HG03060 (cell line): ENCODE data around the gene C13orf46.
"Not testable (repeated sequence)": the region's sequence is repeated elsewhere in the genome, so short reads cannot be mapped to it uniquely, and the experiment has no call there.

Source experiments
- ATAC-seq: cut with Tn5 transposase; IDR thresholded peaks from one replicate; pipeline ENCODE4 v1.9.1; 2021; ENCODE audit warnings: low read depth, moderate number of reproducible peaks; ENCODE audit not compliant: unreplicated experiment

The C13orf46 gene

GRCh38 chr13:113914333-113915011 is 59.4 kb downstream of the C13orf46 start:
- ATAC-seq: no peak

DNA sequence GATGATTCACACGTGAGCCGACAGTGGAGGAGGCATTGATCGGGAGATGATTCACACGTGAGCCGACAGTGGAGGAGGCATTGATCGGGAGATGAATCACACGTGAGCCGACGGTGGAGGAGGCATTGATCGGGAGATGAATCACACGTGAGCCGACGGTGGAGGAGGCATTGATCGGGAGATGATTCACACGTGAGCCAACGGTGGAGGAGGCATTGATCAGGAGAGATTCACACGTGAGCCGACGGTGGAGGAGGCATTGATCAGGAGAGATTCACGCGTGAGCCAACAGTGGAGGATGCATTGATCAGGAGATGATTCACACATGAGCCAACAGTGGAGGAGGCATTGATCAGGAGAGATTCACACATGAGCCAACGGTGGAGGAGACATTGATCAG is 60.0 kb downstream of the C13orf46 start:
- ATAC-seq: not testable (repeated sequence)

- ATAC-seq: not testable (repeated sequence)
These were observed 60.5 kb downstream of the C13orf46 start for GRCh38 chr13:113913408-113913807.

- ATAC-seq: no peak
These were observed 61.3 kb downstream of the C13orf46 start for GRCh38 chr13:113912596-113912995.

- no peak for ATAC-seq
These were observed 66.0 kb downstream of the C13orf46 start for GRCh38 chr13:113907635-113908617.

DNA sequence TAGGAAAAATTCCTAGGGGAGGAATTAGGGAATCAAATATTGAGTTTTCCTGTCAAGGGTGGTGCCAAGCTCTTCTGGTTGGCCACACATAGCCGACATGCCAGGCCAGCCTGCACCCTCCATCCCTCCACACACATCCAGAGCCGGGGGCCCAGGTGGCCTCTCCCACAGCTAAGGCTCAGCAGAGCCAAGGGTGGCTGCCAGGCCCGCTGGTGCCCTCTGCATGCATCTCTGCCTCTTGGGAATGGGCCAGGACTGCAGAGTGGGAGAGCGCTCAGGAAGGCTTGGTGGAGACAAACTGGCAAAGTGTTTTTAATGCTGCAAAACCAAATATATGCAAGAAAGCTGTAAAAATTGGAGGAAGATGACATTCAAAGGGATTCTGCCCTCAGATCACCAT is 67.3 kb downstream of the C13orf46 start:
- no peak for ATAC-seq

GRCh38 chr13:113905942-113906341 is 67.9 kb downstream of the C13orf46 start:
- ATAC-seq: no peak

GRCh38 chr13:113905018-113905417 is 68.9 kb downstream of the C13orf46 start:
- no peak for ATAC-seq

DNA sequence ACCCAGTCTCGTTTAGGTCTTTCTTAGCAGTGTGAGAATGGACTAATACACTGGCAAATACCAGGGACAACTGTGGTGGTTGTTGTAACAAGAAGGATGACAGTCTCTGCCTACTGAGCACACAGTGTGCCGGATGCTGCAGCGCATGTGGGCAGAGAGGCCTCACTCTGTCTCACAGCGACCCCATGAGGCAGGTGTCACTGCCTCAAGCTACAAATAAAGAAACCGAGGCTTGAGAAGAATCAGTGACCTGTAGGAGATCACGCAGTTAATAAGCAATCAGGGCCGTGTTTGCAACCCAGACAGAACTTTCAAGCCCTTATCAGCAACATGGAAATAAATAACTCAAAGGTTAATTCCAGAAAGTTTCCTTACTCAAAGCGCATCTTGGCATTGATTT is 69.5 kb downstream of the C13orf46 start:
- ATAC-seq: no peak

- no peak for ATAC-seq
These were observed 70.0 kb downstream of the C13orf46 start for GRCh38 chr13:113903912-113904311.
